ENCODE measurements around the gene KPNA1. TPM values are rescaled to one million over a fixed set of nuclear protein-coding genes. Genes with fewer than 3 reads are reported as not detected.

The KPNA1 gene
- total RNA-seq, 4 donors from 2014 or later: 27.1 to 62.7 (median 43.9) TPM

DNA sequence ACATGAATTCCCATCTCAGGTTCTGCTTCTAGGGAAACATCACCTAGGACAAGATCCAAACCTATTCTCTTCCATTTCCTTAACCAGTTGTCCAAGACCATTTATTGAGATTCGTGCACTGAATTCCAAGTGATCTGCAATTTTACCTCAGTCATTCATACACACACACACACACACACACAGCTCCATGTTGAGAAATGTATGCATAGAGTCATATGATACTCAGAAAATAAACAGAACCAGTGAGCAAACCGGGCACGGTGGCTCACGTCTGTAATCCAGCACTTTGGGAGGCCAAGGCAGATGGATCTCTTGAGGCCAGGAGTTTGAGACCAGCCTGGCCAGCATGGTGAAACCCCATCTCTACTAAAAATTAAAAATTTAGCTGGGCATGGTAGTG lies 6.1 kb upstream of the KPNA1 start:
- DNase-seq: no peak
- no peak for TF ChIP-seq POLR2A (IDR thresholded peaks at IDR 0.05)
- no peak for TF ChIP-seq CTCF (IDR thresholded peaks at IDR 0.05)
- Histone ChIP-seq H3K9me3 (no peaks in the 10 kb centered on the region), H3K4me3 (no peak overlapping the region), H3K36me3 (no peaks in the 10 kb centered on the region), H3K27me3 (no peaks in the 10 kb centered on the region), H3K4me1 (no peaks in the 10 kb centered on the region), H3K27ac (no peak overlapping the region)

DNA sequence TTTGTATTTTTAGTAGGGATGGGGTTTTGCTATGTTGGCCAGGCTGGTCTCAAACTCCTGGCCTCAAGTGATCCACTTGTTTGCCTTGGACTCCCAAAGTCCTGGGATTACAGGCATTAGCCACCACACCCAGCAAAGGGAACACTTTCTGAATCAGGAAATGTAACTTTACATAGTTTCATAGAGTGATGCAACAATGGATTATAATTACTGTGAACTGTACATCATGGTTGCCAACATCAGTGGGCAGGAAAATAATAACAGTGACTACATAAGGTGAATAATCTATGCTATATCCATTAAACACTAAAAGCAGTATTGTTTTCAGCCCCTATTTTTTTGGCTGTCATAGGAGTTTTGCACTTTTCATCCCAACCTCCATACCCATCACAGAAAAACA lies 5.0 kb upstream of the KPNA1 start:
- H3K9me3 ChIP-seq: no peaks in the 10 kb centered on the region
- H3K27ac ChIP-seq: no peak overlapping the region
- no peaks in the 10 kb centered on the region for H3K36me3 ChIP-seq
- TF ChIP-seq POLR2A (IDR thresholded peaks at IDR 0.05) (no peak), CTCF (IDR thresholded peaks at IDR 0.05) (no peak)
- no peak overlapping the region for H3K4me3 ChIP-seq
- DNase-seq: no peak
- H3K27me3 ChIP-seq: no peaks in the 10 kb centered on the region
- peaks cover 0 to 5% (median 0%) of the 10 kb centered on the region in 4 donors for H3K4me1 ChIP-seq

DNA sequence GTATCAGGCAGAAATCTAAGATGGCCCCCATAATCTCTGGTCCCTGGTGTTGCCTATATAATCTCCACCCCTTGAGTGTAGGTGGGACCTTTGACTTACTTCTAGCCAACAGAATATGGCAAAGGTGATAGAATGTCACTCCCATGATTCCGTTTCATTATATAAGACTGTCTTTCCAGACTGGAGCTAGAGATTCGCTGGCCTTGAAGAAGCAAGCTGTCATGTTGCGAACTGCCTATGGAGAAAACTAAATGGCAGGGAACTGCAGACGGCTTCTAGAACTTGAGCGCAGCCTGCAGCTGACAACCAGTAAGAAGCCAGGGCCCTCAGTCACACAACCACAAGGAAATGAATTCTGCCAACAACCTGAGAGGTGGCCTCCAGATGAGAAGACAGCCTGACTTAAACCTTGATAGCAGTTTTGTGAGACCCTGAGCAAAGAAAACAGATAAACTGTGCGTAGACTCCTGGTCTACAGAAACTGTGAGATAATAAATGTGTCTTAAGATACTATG lies 2.2 kb upstream of the KPNA1 start:
- no peak overlapping the region for H3K4me3 ChIP-seq
- no peaks in the 10 kb centered on the region for H3K36me3 ChIP-seq
- DNase-seq: no peak
- no peaks in the 10 kb centered on the region for H3K27me3 ChIP-seq
- no peak overlapping the region for H3K27ac ChIP-seq
- TF ChIP-seq CTCF (IDR thresholded peaks at IDR 0.05) (no peak), POLR2A (IDR thresholded peaks at IDR 0.05) (no peak)
- no peaks in the 10 kb centered on the region for H3K9me3 ChIP-seq
- H3K4me1 ChIP-seq: peaks cover 0 to 15% (median 3%) of the 10 kb centered on the region in 4 donors

- Histone ChIP-seq H3K27ac (no peak overlapping the region), H3K36me3 (no peaks in the 10 kb centered on the region), H3K9me3 (no peaks in the 10 kb centered on the region), H3K4me1 (peaks cover 0 to 18% (median 3%) of the 10 kb centered on the region in 4 donors), H3K27me3 (no peaks in the 10 kb centered on the region), H3K4me3 (no peak overlapping the region)
- no peak for TF ChIP-seq POLR2A (IDR thresholded peaks at IDR 0.05)
- TF ChIP-seq CTCF (IDR thresholded peaks at IDR 0.05): no peak
- DNase-seq: no peak
These were observed 1.1 kb upstream of the KPNA1 start for GRCh38 chr3:122515870-122516269.

DNA sequence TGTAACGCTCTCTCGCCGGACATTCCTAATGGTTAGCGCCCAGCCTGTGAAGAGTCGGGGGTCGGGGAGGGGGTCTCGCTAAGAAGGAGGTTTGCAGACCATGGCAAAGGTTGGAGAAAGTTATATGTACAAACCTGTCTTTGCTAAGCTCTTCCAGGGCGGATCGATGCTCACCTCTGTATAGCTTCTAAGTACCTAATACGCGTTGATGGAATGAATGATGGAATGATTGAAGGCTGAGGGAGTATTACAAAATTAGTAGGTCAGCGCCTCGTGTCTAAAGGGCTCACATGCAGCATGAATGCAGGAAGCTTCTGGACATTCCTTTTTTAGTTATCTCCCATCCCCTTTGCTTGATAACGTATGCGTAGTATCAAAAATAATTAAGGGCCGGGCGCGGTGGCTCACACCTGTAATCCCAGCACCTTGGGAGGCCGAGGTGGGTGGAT lies 305 bp upstream of the KPNA1 start:
- Histone ChIP-seq H3K36me3 (no peaks in the 10 kb centered on the region), H3K27ac (peak overlapping the region; percentile 90 to 99 (median 96)), H3K4me3 (peak overlapping the region; percentile 59 to 97 (median 82)), H3K4me1 (peaks cover 0 to 21% (median 3%) of the 10 kb centered on the region in 4 donors), H3K27me3 (no peaks in the 10 kb centered on the region), H3K9me3 (no peaks in the 10 kb centered on the region)
- DNase-seq: no peak
- TF ChIP-seq POLR2A (IDR thresholded peaks at IDR 0.05) (no peak), CTCF (IDR thresholded peaks at IDR 0.05) (no peak)
